Measurements from ENCODE around the gene ERBB2.
A peak's percentile ranks its signal among the peaks of the same experiment; 100 is the strongest.

The ERBB2 gene

GRCh38 chr17:39699818-39700147 is at the start of gene ERBB2:
Gene ERBB2, plus strand, starts transcription at chr17:39700064. Its CDS starts 175 bp downstream, at chr17:39700239.
- DNase-seq (ENCODE audit: low read depth, low spot score): peak; percentile 37

- no peak for DNase-seq (ENCODE audit: low read depth, low spot score)
Observed at GRCh38 chr17:39650121-39650579, 49.7 kb upstream of the ERBB2 start.

DNA sequence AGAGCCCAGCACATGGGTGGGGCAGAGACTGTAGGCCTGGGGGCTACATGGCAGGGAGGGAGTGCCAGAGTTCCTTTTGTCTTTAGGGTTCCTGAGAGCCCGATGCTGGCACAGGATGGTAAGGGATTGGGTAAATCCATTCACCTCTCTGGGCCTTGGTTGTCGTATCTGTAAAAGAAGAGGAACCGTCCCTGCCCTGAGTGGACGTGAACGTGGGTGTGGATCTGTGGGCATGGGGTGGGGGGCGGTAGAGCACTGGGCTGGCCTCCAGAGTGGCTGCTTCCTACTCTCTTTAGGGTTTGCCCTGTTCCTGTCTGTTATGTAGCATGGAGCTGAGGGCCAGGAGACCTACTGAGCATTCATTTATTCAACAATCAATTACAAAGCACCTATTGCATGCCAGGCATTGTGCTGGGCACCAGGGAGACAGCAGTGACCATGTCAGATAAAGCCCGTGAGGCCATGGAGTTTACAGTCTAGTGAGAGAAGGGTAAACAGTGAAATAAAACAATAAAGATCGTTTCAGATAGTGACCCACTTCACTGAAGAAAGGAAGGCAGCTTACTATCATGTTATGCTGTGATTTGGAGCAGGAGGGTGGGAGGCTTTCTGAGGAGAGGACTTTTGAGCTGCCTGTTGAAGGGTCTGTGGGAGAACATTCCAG is 47.8 kb upstream of the ERBB2 start:
- DNase-seq (ENCODE audit: low read depth, low spot score): no peak

GRCh38 chr17:39652587-39653315 is 47.1 kb upstream of the ERBB2 start:
- DNase-seq (ENCODE audit: low read depth, low spot score): no peak

DNA sequence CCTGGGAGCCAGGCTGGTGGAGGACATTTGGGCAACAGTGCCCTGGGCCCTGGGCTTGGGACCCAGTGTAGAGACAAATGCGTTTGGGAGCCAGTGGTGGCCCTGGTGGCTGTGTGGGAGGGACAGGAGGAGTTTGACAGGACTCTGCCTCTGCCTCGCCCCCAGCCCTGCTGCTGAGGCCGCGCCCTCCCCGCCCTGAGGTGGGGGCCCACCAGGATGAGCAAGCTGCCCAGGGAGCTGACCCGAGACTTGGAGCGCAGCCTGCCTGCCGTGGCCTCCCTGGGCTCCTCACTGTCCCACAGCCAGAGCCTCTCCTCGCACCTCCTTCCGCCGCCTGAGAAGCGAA is 46.6 kb upstream of the ERBB2 start:
- DNase-seq (ENCODE audit: low read depth, low spot score): no peak

DNA sequence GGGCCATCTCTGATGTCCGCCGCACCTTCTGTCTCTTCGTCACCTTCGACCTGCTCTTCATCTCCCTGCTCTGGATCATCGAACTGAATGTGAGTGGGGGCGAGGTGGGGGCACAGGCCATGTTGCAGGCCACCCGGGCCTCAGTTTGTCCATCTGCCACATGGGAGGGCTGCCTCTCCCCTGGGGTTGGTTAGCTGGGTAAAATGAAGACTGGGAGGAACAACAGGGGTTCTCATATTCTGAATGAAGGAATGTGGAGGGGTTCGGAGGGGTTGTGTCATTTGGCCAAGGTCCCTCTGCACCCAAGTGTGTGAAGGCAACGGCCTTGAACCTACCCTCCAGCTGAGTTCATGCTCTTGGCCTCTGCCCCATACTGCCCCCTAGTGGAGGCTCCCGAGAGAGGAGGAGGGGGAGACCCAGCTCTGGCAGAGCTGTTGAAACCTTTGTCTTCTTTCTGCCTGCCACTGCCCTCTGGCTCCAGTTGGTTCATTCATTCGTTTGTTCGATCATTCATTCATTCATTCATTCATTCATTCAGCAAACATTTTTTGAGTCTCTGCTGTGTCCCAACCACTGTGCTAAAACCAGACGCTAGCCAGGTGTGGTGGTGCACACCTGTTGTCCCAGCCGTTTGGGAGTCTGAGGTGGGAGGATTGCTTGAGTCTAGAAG is 46.1 kb upstream of the ERBB2 start:
- no peak for DNase-seq (ENCODE audit: low read depth, low spot score)

- no peak for DNase-seq (ENCODE audit: low read depth, low spot score)
Observed at GRCh38 chr17:39655105-39655504, 44.8 kb upstream of the ERBB2 start.

- DNase-seq (ENCODE audit: low read depth, low spot score): no peak
Observed at GRCh38 chr17:39658346-39658745, 41.5 kb upstream of the ERBB2 start.

DNA sequence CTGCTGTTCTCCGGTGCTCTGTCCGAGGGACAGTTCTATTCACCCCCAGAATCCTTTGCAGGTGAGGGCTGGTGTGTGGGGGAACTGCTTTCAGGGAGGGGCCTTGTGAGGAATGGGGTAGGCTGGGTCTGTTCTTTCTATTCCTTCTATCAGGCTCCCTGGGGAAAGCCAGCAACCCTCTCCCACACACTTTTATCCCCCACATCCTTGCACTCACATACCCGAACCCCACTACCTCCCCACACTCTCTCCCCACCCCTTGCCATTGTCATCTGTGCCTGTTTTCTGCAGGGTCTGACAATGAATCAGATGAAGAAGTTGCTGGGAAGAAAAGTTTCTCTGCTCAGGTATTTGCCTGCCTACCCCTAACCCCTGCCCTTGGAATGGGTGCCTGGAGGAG is 41.1 kb upstream of the ERBB2 start:
- DNase-seq (ENCODE audit: low read depth, low spot score): no peak

DNA sequence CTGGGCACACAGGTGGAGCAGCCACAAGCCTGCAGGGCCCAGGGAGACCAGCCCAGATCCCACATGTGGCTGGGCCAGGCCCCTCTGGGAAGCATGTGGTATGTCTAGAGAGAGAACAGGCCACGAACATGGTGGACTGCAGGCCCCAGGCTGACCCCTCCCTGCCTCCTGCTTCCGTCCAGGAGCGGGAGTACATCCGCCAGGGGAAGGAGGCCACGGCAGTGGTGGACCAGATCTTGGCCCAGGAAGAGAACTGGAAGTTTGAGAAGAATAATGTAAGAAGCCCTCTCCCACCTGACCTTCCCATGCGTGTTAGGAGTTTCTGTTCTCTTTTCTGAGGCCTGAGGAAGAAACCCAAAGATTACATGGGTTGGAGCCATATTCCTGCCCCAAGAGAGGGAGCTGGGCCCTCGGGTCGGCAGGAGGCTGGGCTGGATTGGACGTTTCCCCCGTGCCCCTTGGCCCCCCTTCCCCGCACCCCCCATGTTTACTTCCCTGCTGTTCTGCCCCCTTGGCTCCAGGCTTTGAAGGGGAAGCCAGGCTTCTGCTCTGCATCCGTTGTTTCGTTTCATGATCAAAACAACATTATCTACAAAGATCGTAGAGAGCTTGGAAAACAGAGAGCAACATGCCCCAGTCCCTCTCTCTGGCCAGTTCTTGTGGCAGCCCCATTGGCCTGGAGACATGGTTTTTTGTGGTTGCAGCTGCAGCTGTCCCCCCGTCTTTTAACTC is 40.4 kb upstream of the ERBB2 start:
- no peak for DNase-seq (ENCODE audit: low read depth, low spot score)

GRCh38 chr17:39660011-39660360 is 39.9 kb upstream of the ERBB2 start:
- DNase-seq (ENCODE audit: low read depth, low spot score): no peak

DNA sequence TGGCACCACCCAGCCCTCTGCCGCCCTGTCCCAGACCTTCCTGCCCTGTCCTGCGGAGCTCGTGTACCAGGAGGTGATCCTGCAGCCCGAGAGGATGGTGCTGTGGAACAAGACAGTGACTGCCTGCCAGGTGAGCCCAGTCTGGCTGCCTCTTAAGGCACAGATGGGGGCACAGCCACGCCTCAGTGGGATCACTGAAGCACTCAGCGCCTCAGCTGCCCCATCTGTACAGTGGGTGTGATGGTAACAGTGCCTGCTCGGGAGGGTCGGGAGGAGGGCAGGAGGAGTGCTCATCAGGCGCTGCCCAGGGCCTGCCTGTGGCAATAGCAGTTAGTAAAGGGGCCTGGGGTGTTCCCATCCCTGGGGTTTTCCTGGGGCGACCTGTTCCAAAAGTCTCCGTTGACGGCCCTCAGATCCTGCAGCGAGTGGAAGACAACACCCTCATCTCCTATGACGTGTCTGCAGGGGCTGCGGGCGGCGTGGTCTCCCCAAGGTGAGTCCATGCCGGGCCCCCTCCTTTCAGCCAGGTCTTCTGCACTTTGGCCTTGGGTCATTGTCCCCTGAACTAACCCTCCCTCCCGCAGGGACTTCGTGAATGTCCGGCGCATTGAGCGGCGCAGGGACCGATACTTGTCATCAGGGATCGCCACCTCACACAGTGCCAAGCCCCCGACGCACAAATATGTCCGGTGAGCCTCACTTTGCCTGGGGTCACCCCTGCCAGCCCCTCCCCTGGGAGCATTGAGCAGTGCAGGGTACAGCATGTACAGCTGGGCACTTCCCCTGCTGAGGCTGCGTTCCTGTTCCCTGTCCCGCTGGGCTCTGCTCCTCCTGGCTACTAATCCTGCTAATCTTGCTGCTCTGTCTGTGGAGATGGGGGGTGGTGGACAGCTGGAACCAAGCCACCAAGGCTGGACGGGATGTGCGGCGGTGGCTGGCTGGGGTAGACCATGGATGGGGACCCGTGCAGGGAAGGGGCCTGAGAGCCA is 39.2 kb upstream of the ERBB2 start:
- DNase-seq (ENCODE audit: low read depth, low spot score): no peak

- no peak for DNase-seq (ENCODE audit: low read depth, low spot score)
Observed at GRCh38 chr17:39661744-39662541, 37.9 kb upstream of the ERBB2 start.

GRCh38 chr17:39662551-39663339 is 37.1 kb upstream of the ERBB2 start:
- no peak for DNase-seq (ENCODE audit: low read depth, low spot score)

- no peak for DNase-seq (ENCODE audit: low read depth, low spot score)
Observed at GRCh38 chr17:39663340-39663687, 36.5 kb upstream of the ERBB2 start.

DNA sequence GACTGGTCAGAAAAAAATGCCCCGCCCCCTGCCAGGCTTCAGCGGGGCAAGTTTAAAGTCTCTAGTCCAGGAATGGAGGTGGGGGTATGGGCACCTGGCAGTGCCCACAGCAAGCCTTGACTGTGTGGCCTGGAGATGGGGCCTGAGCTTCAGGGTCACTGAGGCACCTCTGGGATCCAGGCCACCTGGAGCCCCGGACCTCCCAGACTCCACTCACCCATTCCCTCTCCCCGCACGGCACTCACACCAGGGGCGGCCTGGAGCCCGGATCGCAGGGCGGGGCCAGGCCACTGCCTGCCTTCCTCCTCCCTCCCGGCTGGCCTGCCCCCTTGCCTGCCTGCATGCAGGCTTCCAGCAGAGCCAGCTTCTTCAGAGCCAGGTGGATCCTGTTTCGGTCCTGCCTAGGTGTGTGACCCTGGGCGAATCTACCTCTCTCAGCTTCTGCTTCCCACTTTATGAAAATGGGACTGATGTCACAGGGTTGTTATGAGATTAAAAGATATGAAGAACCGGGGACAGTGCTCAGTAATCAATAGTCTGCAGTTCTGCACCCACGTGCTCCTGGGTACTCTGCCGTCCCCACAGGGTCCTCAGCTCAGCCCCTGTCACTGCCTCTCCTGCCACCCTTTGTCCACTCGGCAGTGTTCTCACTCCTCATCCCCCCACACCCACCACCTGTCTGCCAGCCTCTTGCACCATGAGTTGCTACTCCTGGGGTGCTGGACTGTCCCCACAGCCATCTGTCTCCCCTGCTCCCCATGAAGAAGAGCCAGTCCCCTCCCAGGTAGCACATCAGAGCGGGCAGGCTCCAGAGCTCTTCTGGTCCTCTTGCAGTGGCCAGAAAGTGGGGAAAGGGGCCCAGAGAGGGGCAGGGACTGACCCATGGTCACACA is 35.9 kb upstream of the ERBB2 start:
- DNase-seq (ENCODE audit: low read depth, low spot score): no peak

DNA sequence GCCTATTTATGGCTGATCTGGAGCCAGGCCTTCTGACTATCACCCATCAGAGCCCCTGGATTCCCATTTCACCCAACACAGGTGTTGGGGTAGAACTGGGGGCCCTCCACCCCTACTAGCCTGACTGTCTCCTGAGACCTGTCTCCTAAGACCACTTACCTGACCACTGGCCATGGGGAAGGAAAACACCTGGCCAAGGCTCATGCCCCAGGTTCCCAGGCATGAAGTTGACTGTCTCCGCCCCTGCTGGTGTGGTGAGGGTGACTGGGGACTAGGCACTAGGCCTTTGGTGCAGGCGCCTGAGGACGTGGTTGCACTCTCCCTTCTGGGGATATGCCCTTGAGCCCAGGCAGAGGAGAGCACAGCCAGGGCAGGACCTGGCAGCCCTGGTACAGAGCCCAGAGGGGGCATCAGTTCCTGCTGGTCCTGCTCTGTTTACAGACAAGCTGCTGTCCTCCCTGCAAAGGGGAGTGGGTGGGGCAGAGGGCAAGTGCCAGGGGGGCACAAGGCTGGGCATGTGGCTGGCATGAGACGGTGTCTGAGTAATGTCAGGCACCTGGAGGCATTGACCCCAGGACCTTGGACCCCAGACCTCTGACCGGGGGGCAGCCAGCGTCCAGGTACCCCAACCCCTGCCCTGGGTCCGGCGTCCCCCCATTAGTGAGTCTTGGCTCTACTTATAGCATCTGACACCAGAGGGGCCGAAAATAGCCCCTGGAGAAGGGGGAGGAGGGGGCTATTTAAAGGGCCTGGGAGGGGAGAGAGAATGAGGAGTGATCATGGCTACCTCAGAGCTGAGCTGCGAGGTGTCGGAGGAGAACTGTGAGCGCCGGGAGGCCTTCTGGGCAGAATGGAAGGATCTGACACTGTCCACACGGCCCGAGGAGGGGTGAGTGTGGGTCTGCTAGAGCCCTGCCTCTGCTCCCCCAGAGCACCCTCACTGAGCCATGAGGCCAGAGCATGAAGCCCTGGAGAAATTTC is 35.0 kb upstream of the ERBB2 start, which contains the start of gene TCAP:
Gene TCAP (plus strand): TSS at position 769 of the 981 bp plus-strand sequence. CDS start 11 bp downstream, at position 780.
- DNase-seq (ENCODE audit: low read depth, low spot score): no peak
